ENCODE results near the gene ARPP21.

DNA sequence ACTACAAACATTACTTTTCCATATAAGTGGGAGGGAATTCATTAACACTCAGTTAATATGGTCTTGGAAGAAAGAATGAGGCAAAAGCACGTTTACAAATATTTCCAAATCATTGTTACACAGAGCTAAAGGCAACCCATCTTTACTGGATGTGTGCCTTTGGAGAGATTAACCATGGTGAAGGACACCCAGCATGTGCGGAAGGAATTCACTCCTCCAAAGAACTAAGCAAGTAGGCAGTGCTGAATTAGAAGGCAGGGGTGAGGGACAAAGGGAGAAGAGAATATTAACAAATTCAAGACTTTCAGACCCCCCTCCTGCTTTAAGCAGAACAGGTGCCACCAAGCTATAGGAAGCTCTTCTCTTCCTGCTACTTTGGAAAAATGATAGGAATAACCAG lies 10.1 kb downstream of the ARPP21 start:
- TF ChIP-seq, protein P1, sequence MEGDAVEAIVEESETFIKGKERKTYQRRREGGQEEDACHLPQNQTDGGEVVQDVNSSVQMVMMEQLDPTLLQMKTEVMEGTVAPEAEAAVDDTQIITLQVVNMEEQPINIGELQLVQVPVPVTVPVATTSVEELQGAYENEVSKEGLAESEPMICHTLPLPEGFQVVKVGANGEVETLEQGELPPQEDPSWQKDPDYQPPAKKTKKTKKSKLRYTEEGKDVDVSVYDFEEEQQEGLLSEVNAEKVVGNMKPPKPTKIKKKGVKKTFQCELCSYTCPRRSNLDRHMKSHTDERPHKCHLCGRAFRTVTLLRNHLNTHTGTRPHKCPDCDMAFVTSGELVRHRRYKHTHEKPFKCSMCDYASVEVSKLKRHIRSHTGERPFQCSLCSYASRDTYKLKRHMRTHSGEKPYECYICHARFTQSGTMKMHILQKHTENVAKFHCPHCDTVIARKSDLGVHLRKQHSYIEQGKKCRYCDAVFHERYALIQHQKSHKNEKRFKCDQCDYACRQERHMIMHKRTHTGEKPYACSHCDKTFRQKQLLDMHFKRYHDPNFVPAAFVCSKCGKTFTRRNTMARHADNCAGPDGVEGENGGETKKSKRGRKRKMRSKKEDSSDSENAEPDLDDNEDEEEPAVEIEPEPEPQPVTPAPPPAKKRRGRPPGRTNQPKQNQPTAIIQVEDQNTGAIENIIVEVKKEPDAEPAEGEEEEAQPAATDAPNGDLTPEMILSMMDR (IDR thresholded peaks at IDR 0.05): no peak
- TF ChIP-seq ZFX (IDR thresholded peaks at IDR 0.05; ENCODE audit: borderline replicate concordance): no peak
